WTC11 (cell line): ENCODE data around the gene CCNB2.
"Not testable (repeated sequence)": the region's sequence is repeated elsewhere in the genome, so short reads cannot be mapped to it uniquely, and the experiment has no call there.

Source experiments
- ETV6 ChIP-seq: sonication (generic); formaldehyde crosslinking; IDR thresholded peaks from 2 replicates; pipeline ENCODE4 v1.8.1; 2022; ENCODE audit warnings: mild to moderate bottlenecking, missing genetic modification reagents
- NFYB ChIP-seq: sonication (generic); formaldehyde crosslinking; conservative IDR thresholded peaks from 2 replicates; pipeline ENCODE4 v1.8.0; 2022; ENCODE audit warnings: low read depth, missing genetic modification reagents
- NR2C2 ChIP-seq: sonication (generic); formaldehyde crosslinking; IDR thresholded peaks from 2 replicates; pipeline ENCODE4 v1.8.0; 2022; ENCODE audit warnings: mild to moderate bottlenecking, missing genetic modification reagents
- ZNF138 ChIP-seq: sonication (generic); formaldehyde crosslinking; conservative IDR thresholded peaks from 2 replicates; pipeline ENCODE4 v1.8.1; 2022; ENCODE audit warnings: mild to moderate bottlenecking, moderate library complexity, missing genetic modification reagents
- ZNF423 ChIP-seq: fragments of 250-450 bp; sonication (Bioruptor Pico); IDR thresholded peaks from 2 replicates; pipeline ENCODE4 v2.1.2; 2022; ENCODE audit warnings: mild to moderate bottlenecking, moderate library complexity
- TF ChIP-seq, protein P1 (sequence below): fragments of 200-600 bp; IDR thresholded peaks from 2 replicates; pipeline ENCODE4 v1.8.0; 2022; ENCODE audit warnings: antibody characterized with exemption

DNA sequence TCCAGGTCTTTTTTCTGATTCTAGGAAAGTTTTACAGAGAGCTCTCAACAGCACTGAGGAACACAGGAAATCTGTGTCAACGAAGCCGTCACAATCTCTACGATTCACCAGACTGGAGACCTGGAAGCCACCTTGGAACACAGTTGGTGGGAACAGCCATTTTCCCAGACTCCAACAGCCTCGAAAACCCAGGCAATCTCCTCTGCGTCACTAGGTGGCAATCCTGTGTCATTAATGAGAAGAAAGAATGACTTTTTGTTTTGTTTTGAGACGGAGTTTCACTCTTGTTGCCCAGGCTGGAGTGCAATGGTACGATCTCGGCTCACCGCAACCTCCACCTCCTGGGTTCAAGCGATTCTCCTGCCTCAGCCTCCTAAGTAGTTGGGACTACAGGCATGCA, 39.6 kb downstream of the CCNB2 start:
- TF ChIP-seq ZNF138, ZNF423, ETV6, NR2C2, NFYB (CRISPR knock-in tag): not testable (repeated sequence)
- TF ChIP-seq, protein P1, sequence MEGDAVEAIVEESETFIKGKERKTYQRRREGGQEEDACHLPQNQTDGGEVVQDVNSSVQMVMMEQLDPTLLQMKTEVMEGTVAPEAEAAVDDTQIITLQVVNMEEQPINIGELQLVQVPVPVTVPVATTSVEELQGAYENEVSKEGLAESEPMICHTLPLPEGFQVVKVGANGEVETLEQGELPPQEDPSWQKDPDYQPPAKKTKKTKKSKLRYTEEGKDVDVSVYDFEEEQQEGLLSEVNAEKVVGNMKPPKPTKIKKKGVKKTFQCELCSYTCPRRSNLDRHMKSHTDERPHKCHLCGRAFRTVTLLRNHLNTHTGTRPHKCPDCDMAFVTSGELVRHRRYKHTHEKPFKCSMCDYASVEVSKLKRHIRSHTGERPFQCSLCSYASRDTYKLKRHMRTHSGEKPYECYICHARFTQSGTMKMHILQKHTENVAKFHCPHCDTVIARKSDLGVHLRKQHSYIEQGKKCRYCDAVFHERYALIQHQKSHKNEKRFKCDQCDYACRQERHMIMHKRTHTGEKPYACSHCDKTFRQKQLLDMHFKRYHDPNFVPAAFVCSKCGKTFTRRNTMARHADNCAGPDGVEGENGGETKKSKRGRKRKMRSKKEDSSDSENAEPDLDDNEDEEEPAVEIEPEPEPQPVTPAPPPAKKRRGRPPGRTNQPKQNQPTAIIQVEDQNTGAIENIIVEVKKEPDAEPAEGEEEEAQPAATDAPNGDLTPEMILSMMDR = not testable (repeated sequence)
